HepG2 (cell line): Measurements from ENCODE around the gene THBS4. TPM values are rescaled to one million over a fixed set of nuclear protein-coding genes. Genes with fewer than 3 reads are reported as not detected.

ENCODE experiments used
- ATAC-seq: fragments of 200-7000 bp; cut with Tn5 transposase; 3 replicates; pipeline ENCODE4 v1.9.1; 2020; ENCODE audit warnings: mild to moderate bottlenecking, moderate library complexity
- BruUV-seq: library from RNA; stranded (reverse); fragments of 400-500 nt; replicated peaks from 2 replicates; lab custom pipeline; 2021; lab: Mats Ljungman, UMichigan
- CTCF ChIA-PET: fragments of 300-600 bp; formaldehyde crosslinking; extraction: SDS; loops from one replicate; lab custom pipeline; 2021; ENCODE audit warnings: low total read pairs, inconsistent platforms, low intra/inter-chr PET ratio; lab: Yijun Ruan, JAX
- POLR2A ChIA-PET: fragments of 350-600 bp; sonication (Branson Sonifier 250); formaldehyde crosslinking; loops from one replicate; lab custom pipeline; 2020; ENCODE audit warnings: antibody characterized with exemption, inconsistent platforms; lab: Yijun Ruan, JAX
- DNase-seq: peaks from one replicate; pipeline ENCODE4 v3.0.0-alpha.2; 2015; ENCODE audit warnings: low spot score
- FAIRE-seq: peaks from 3 replicates; lab custom pipeline; 2011; peaks lifted over from hg19 to GRCh38; lab: Jason Lieb, UNC
- H2AFZ ChIP-seq: one replicate; pipeline ENCODE4 v1.6.1; 2011; ENCODE audit warnings: low read length, inconsistent platforms
- H3K27ac ChIP-seq: fragments of 300-600 bp; 3 replicates; pipeline ENCODE4 v1.8.0; 2011; ENCODE audit warnings: mixed run types, mild to moderate bottlenecking, mixed read lengths, low read length, inconsistent platforms; ENCODE audit not compliant: insufficient read depth; ENCODE audit errors: extremely low read length
- H3K27me3 ChIP-seq, 2 experiments: fragments of 200-600 bp in 1 of 2; 2 replicates in 1 of 2; 3 replicates in 1 of 2; pipeline versions ENCODE4 v1.6.0 to v1.8.0; 2011; ENCODE audit warnings: low read length in 2 of 2, mild to moderate bottlenecking in 2 of 2, moderate library complexity in 2 of 2, inconsistent platforms in 1 of 2; ENCODE audit not compliant: insufficient read depth in 2 of 2, control insufficient read depth in 1 of 2
- H3K36me3 ChIP-seq, 2 experiments: fragments of 200-600 bp in 1 of 2; replicated peaks in 1 of 2; 2 replicates in 1 of 2; 3 replicates in 1 of 2; pipeline versions ENCODE4 v1.5.1 to v1.8.0; 2011; ENCODE audit warnings: low read length in 2 of 2, inconsistent platforms in 1 of 2; ENCODE audit not compliant: insufficient read depth in 2 of 2, control insufficient read depth in 1 of 2
- H3K4me1 ChIP-seq: 2 replicates; pipeline ENCODE4 v1.5.1; 2012; ENCODE audit warnings: low read length, inconsistent platforms; ENCODE audit not compliant: insufficient read depth
- H3K4me2 ChIP-seq: 2 replicates; pipeline ENCODE4 v1.6.0; 2011; ENCODE audit warnings: low read depth, low read length, inconsistent platforms
- H3K4me3 ChIP-seq, 3 experiments: fragments of 200-600 bp in 1 of 3; sonication (generic), shearing (Covaris generic) in 1 of 3; replicated peaks in 1 of 3; 2 replicates each; pipeline ENCODE4 v1.5.1; 2011 to 2016; ENCODE audit warnings: low read length in 3 of 3, inconsistent platforms in 2 of 3, low read depth in 2 of 3, mild to moderate bottlenecking in 2 of 3, control low read depth in 1 of 3, mixed read lengths in 1 of 3; ENCODE audit not compliant: insufficient read depth in 1 of 3
- H3K79me2 ChIP-seq: one replicate; pipeline ENCODE4 v1.6.1; 2011; ENCODE audit warnings: low read length, inconsistent platforms; ENCODE audit not compliant: insufficient read depth
- H3K9ac ChIP-seq: 2 replicates; pipeline ENCODE4 v1.6.0; 2011; ENCODE audit warnings: mild to moderate bottlenecking, low read depth, low read length, inconsistent platforms; ENCODE audit not compliant: insufficient read depth
- H3K9me3 ChIP-seq: 2 replicates; pipeline ENCODE4 v1.5.1; 2012; ENCODE audit warnings: mild to moderate bottlenecking, low read length
- H4K20me1 ChIP-seq: 2 replicates; pipeline ENCODE4 v1.6.0; 2011; ENCODE audit warnings: inconsistent platforms, mild to moderate bottlenecking, low read length, moderate library complexity; ENCODE audit not compliant: insufficient read depth
- BCL6 ChIP-seq: IDR thresholded peaks from 2 replicates; pipeline ENCODE4 v1.6.1; 2016; ENCODE audit warnings: missing genetic modification reagents, missing compliant biosample characterization
- CREM ChIP-seq, 2 experiments: sonication (generic) in 1 of 2; formaldehyde crosslinking in 1 of 2; IDR thresholded peaks; 2 replicates each; pipeline versions ENCODE4 v1.4.0 to v1.6.1; 2016 to 2020; ENCODE audit warnings: antibody characterized with exemption in 1 of 2, mild to moderate bottlenecking in 1 of 2, missing genetic modification reagents in 1 of 2
- EP300 ChIP-seq, 3 experiments: sonication (generic) in 1 of 3; formaldehyde crosslinking in 1 of 3; IDR thresholded peaks; 2 replicates each; pipeline versions ENCODE4 v1.5.1 to v1.6.1; 2011 to 2020; ENCODE audit warnings: low read depth in 2 of 3, low read length in 2 of 3, borderline replicate concordance in 1 of 3, improper control_type of control experiment in 1 of 3, mild to moderate bottlenecking in 1 of 3, missing genetic modification reagents in 1 of 3, moderate library complexity in 1 of 3
- KDM6A ChIP-seq: IDR thresholded peaks from 2 replicates; pipeline ENCODE4 v1.6.1; 2016; ENCODE audit warnings: low read depth
- NCOR1 ChIP-seq: fragments of 200-600 bp; sonication (generic); IDR thresholded peaks from 2 replicates; pipeline ENCODE4 v1.7.0; 2017; ENCODE audit warnings: antibody characterized with exemption, low read length, borderline replicate concordance
- NFIC ChIP-seq: IDR thresholded peaks from 2 replicates; pipeline ENCODE4 v1.6.1; 2012; ENCODE audit warnings: mild to moderate bottlenecking, low read length, inconsistent platforms
- NR2F1 ChIP-seq, 2 experiments: fragments of 450-650 bp in 1 of 2; formaldehyde crosslinking in 1 of 2; IDR thresholded peaks; 2 replicates each; pipeline versions ENCODE4 v1.5.0 to v1.6.1; 2016 to 2020; ENCODE audit warnings: mild to moderate bottlenecking in 1 of 2, missing compliant biosample characterization in 1 of 2, missing genetic modification reagents in 1 of 2, moderate library complexity in 1 of 2
- NR2F2 ChIP-seq: IDR thresholded peaks from 2 replicates; pipeline ENCODE4 v1.6.1; 2012; ENCODE audit warnings: low read depth, inconsistent platforms, borderline replicate concordance
- NR3C1 ChIP-seq: sonication (generic); formaldehyde crosslinking; IDR thresholded peaks from 2 replicates; pipeline ENCODE4 v1.4.0; 2020; ENCODE audit warnings: missing genetic modification reagents
- PITX1 ChIP-seq: sonication (generic); formaldehyde crosslinking; IDR thresholded peaks from 2 replicates; pipeline ENCODE4 v1.5.1; 2020; ENCODE audit warnings: mild to moderate bottlenecking, missing genetic modification reagents
- POGZ ChIP-seq: sonication (generic); formaldehyde crosslinking; IDR thresholded peaks from 2 replicates; pipeline ENCODE4 v1.4.0; 2020; ENCODE audit warnings: mild to moderate bottlenecking, missing genetic modification reagents
- RARA ChIP-seq: IDR thresholded peaks from 2 replicates; pipeline ENCODE4 v1.6.1; 2016; ENCODE audit warnings: missing genetic modification reagents, missing compliant biosample characterization
- RXRB ChIP-seq: IDR thresholded peaks from 2 replicates; pipeline ENCODE4 v1.6.1; 2016; ENCODE audit warnings: borderline replicate concordance, missing genetic modification reagents, missing compliant biosample characterization
- SALL1 ChIP-seq: sonication (generic); formaldehyde crosslinking; IDR thresholded peaks from 2 replicates; pipeline ENCODE4 v1.8.0; 2022; ENCODE audit warnings: mild to moderate bottlenecking, missing genetic modification reagents
- SOX6 ChIP-seq, 2 experiments: fragments of 450-650 bp in 1 of 2; sonication (generic) in 1 of 2; formaldehyde crosslinking in 1 of 2; IDR thresholded peaks; 2 replicates each; pipeline versions ENCODE4 v1.4.0 to v1.6.1; 2017 to 2020; ENCODE audit warnings: antibody characterized with exemption in 1 of 2, mild to moderate bottlenecking in 1 of 2, missing genetic modification reagents in 1 of 2
- TEAD3 ChIP-seq: optimal IDR thresholded peaks from 2 replicates; pipeline ENCODE3; 2016; ENCODE audit warnings: borderline replicate concordance
- ZBTB7B ChIP-seq: sonication (generic); formaldehyde crosslinking; IDR thresholded peaks from 2 replicates; pipeline ENCODE4 v1.4.0; 2020; ENCODE audit warnings: missing genetic modification reagents
- ZMYM4 ChIP-seq: sonication (generic); formaldehyde crosslinking; IDR thresholded peaks from 2 replicates; pipeline ENCODE4 v1.8.1; 2023; ENCODE audit warnings: mild to moderate bottlenecking, missing genetic modification reagents
- ZNF101 ChIP-seq: sonication (generic); formaldehyde crosslinking; IDR thresholded peaks from 2 replicates; pipeline ENCODE4 v1.4.0; 2020; ENCODE audit warnings: mild to moderate bottlenecking, low read depth, missing genetic modification reagents, borderline replicate concordance
- ZNF674 ChIP-seq: sonication (generic); formaldehyde crosslinking; IDR thresholded peaks from 2 replicates; pipeline ENCODE4 v1.5.0; 2020; ENCODE audit warnings: low read depth, mild to moderate bottlenecking, missing genetic modification reagents
- WGBS: methylation state at CpG from one replicate; pipeline ENCODE4 v1.1.6; 2017; ENCODE audit warnings: low lambda C conversion rate; 5-methylcytosine and 5-hydroxymethylcytosine counted together
- in situ Hi-C: cut with HindIII; loops from 2 replicates; pipeline ENCODE4 v1.10.0; 2017; ENCODE audit warnings: low pct_unique_long_range_greater_than_20kb; ENCODE audit not compliant: extremely low pct_ligation_motif_present
- intact Hi-C: fragments of 100-400 bp; cut with micrococcal nuclease; formaldehyde crosslinking; loops from one replicate; pipeline ENCODE4 v1.10.0; 2022; ENCODE audit not compliant: unreplicated experiment
- polyA plus RNA-seq, 8 experiments: library from polyadenylated mRNA; depleted of rRNA in 3 of 8; stranded (reverse) in 7 of 8; unstranded in 1 of 8; fragments of >200 nt; fragmentation: Illumina TruSeq in 4 of 8; extraction: Trizol in 4 of 8; gene quantifications; 2 replicates each; pipeline versions ENCODE4 v1.2.1 to v1.2.3, GENCODE V29; 2011 to 2016; ENCODE audit warnings: low read depth in 4 of 8, missing spikeins in 1 of 8, mixed read lengths in 1 of 8; ENCODE audit not compliant: insufficient read depth in 1 of 8
- total RNA-seq, 5 experiments: library from RNA; depleted of rRNA; stranded (reverse); fragments of >200 nt; fragmentation: Illumina TruSeq; extraction: Trizol; gene quantifications; 2 replicates each; pipeline ENCODE4 v1.2.3, GENCODE V29; 2016; ENCODE audit warnings: low read depth in 1 of 5
- TF ChIP-seq, protein P1 (sequence below): sonication (generic); formaldehyde crosslinking; IDR thresholded peaks from 2 replicates; pipeline ENCODE4 v1.4.0; 2020; ENCODE audit warnings: missing genetic modification reagents, mild to moderate bottlenecking, borderline replicate concordance
- TF ChIP-seq, protein P2 (sequence below): sonication (generic); formaldehyde crosslinking; IDR thresholded peaks from 2 replicates; pipeline ENCODE4 v1.4.0; 2020; ENCODE audit warnings: missing genetic modification reagents, borderline replicate concordance

The THBS4 gene
- total and polyA plus RNA-seq, 2 of the 13 experiments (the other 11 are each of a cell fraction or from before 2014, with no cell fraction given) = 0.60 to 1.2 TPM

DNA sequence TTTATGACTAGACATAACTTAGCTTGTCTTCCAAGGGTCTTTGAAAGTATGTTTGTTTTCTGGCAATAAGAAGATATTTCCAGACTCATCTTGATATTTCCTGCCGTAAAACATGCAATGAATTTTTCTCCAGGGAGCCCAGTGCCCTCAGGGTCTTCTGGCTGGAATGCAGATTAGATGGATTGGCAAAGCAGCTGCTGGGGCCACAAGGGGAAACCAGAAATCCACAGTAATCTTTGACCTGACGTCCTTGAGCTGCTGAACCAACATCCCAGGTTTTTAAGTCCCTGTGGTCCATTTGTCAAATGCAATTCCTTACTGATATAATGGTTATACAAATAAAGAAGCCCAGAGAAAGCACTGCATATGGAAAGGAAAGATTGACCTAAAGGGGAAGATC is 93.0 kb downstream of the THBS4 start:
- H3K9me3 ChIP-seq = 0 out of 2 replicates have a peak, but pooled peaks cover 4% of the 10 kb centered on the region
- H4K20me1 ChIP-seq = no peaks in the 10 kb centered on the region
- WGBS = 17% methylated on average over 2 of the region's 2 CpGs
- no peak overlapping the region for H3K4me3 ChIP-seq
- H3K9ac ChIP-seq = no peak overlapping the region
- FAIRE-seq = peak; percentile 83
- H3K79me2 ChIP-seq = no peaks in the 10 kb centered on the region
- peaks cover 17% of the 10 kb centered on the region for H3K4me1 ChIP-seq
- intact Hi-C loops (no loop called here), in situ Hi-C loops (no loop called here)
- H3K27ac ChIP-seq = peak overlapping the region; percentile 34
- DNase-seq = peak; percentile 67
- no peaks in the 10 kb centered on the region for H3K36me3 ChIP-seq
- ChIA-PET CTCF (no interaction called here), POLR2A (no interaction called here)
- no peaks in the 10 kb centered on the region for H3K27me3 ChIP-seq
- no TSS peak for BruUV-seq
- peak; percentile 53; the same call in 2 of the 3 replicates for ATAC-seq
- H3K4me2 ChIP-seq = peak overlapping the region; percentile 18; the same call in 1 of the 2 replicates
- H2AFZ ChIP-seq = no peak overlapping the region
- TF ChIP-seq KDM6A (CRISPR knock-in tag) = peak; percentile 54; the same call in 1 of the 2 replicates
- TF ChIP-seq BCL6 (CRISPR knock-in tag) = peak; percentile 39; the same call in 1 of the 2 replicates
- TF ChIP-seq, protein P1, sequence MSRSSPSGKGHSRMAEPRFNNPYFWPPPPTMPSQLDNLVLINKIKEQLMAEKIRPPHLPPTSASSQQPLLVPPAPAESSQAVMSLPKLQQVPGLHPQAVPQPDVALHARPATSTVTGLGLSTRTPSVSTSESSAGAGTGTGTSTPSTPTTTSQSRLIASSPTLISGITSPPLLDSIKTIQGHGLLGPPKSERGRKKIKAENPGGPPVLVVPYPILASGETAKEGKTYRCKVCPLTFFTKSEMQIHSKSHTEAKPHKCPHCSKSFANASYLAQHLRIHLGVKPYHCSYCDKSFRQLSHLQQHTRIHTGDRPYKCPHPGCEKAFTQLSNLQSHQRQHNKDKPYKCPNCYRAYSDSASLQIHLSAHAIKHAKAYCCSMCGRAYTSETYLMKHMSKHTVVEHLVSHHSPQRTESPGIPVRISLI = no peak
- peak; percentile 46; the same call in 1 of the 2 replicates for TF ChIP-seq RARA (CRISPR knock-in tag)
- TF ChIP-seq ZMYM4 (CRISPR knock-in tag) = peak; percentile 61
- TF ChIP-seq SOX6 (IDR thresholded peaks at IDR 0.05) = no peak
- TF ChIP-seq SOX6 (CRISPR knock-in tag; IDR thresholded peaks at IDR 0.05) = peak; percentile 40; the same call in 1 of the 2 replicates
- peak; percentile 47; the same call in 1 of the 2 replicates for TF ChIP-seq POGZ (CRISPR knock-in tag)
- peak; percentile 29 for TF ChIP-seq CREM (IDR thresholded peaks at IDR 0.05)
- no peak for TF ChIP-seq CREM (CRISPR knock-in tag; IDR thresholded peaks at IDR 0.05)
- peak; percentile 63 to 84; a peak in 3 of 4 replicates for TF ChIP-seq NR2F1 (CRISPR knock-in tag; IDR thresholded peaks at IDR 0.05)
- TF ChIP-seq ZNF674 (CRISPR knock-in tag) = no peak
- TF ChIP-seq PITX1 (CRISPR knock-in tag) = peak; percentile 43; the same call in 1 of the 2 replicates
- peak in 1 of 2 experiments; percentile 63; a peak in 2 of 4 replicates for TF ChIP-seq EP300 (IDR thresholded peaks at IDR 0.05; ENCODE audit: low read depth in 2 of 2, low read length in 2 of 2)
- TF ChIP-seq EP300 (CRISPR knock-in tag; IDR thresholded peaks at IDR 0.05; ENCODE audit: borderline replicate concordance) = no peak
- peak; percentile 65; the same call in 1 of the 2 replicates for TF ChIP-seq NCOR1
- TF ChIP-seq SALL1 (CRISPR knock-in tag) = peak; percentile 75
- TF ChIP-seq RXRB (CRISPR knock-in tag) = peak; percentile 41; the same call in 1 of the 2 replicates
- peak; percentile 40; the same call in 1 of the 2 replicates for TF ChIP-seq NFIC
- TF ChIP-seq, protein P2, sequence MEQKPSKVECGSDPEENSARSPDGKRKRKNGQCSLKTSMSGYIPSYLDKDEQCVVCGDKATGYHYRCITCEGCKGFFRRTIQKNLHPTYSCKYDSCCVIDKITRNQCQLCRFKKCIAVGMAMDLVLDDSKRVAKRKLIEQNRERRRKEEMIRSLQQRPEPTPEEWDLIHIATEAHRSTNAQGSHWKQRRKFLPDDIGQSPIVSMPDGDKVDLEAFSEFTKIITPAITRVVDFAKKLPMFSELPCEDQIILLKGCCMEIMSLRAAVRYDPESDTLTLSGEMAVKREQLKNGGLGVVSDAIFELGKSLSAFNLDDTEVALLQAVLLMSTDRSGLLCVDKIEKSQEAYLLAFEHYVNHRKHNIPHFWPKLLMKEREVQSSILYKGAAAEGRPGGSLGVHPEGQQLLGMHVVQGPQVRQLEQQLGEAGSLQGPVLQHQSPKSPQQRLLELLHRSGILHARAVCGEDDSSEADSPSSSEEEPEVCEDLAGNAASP = peak; percentile 52; the same call in 1 of the 2 replicates
- peak; percentile 68; the same call in 1 of the 2 replicates for TF ChIP-seq ZBTB7B (CRISPR knock-in tag)
- peak; percentile 69 for TF ChIP-seq NR2F2
- peak; percentile 90 for TF ChIP-seq TEAD3 (CRISPR knock-in tag)
- no peak for TF ChIP-seq ZNF101
- no peak for TF ChIP-seq NR3C1 (CRISPR knock-in tag)
